GM19452 (cell line): Measurements from ENCODE around the gene SUV39H2.
"Not testable (repeated sequence)": the region's sequence is repeated elsewhere in the genome, so short reads cannot be mapped to it uniquely, and the experiment has no call there.

Experiments
- ATAC-seq: cut with Tn5 transposase; IDR thresholded peaks from one replicate; pipeline ENCODE4 v1.9.1; 2021; ENCODE audit not compliant: unreplicated experiment

The SUV39H2 gene

GRCh38 chr10:14875941-14876340 lies 2.7 kb upstream of the SUV39H2 start:
- no peak for ATAC-seq

DNA sequence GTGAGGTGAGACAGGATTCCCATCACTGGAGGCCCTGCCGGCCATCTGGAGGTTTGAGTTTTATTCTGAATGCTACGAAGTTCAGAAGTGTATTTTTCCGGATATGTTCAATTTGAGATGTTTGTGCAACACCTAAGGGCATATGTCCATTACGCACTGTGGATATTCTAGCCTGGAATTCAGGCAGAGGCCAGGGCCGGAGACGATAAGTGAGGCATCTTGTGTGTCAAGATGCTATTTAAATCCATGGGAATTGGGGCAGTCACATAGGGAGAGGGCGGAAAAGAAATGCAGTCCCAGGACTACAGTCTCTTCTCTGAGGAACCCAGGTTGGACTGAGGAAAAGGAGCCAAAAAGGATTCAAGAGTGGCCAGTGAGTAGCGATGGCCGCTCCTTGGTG lies 1.9 kb upstream of the SUV39H2 start:
- ATAC-seq, result no peak

GRCh38 chr10:14879124-14879927 lies 660 bp downstream of the SUV39H2 start:
- ATAC-seq, result peak; percentile 25

DNA sequence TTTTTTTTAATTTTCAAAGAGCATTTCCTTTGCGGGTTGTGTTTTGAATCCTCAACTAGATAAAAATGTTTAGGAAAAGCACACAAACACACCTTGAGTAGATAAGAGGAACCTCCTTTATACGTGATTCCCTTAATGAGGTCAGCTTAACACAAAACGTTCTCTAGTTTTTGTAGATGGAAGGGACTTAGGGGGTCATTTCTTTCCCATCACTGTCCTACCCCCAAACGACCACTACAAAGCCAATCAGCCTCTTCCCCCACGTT lies 1.2 kb downstream of the SUV39H2 start:
- ATAC-seq, result no peak

GRCh38 chr10:14880229-14880628 lies 1.6 kb downstream of the SUV39H2 start:
- ATAC-seq, result no peak

DNA sequence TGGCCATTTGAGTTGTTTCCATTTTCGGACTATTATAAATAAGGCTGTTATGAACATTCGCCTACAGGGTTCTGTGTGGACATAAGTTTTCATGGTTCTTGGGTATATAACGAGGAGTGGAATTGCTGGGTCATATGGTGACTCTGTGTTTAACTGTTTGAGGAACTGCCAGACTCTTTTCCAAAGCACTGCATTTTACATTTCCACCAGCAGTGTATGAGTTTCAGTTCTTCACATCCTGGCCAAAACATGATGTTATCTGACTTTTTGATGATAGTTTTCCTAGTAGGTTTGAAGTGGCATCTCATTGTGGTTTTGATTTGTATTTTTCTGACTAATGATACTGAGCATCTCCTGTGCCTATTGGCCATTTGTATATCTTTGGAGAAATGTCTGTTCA lies 5.4 kb downstream of the SUV39H2 start:
- no peak for ATAC-seq

- ATAC-seq, result no peak
Measured at GRCh38 chr10:14889318-14889717, 10.7 kb downstream of the SUV39H2 start.

GRCh38 chr10:14891151-14891550 lies 12.5 kb downstream of the SUV39H2 start:
- ATAC-seq, result no peak

DNA sequence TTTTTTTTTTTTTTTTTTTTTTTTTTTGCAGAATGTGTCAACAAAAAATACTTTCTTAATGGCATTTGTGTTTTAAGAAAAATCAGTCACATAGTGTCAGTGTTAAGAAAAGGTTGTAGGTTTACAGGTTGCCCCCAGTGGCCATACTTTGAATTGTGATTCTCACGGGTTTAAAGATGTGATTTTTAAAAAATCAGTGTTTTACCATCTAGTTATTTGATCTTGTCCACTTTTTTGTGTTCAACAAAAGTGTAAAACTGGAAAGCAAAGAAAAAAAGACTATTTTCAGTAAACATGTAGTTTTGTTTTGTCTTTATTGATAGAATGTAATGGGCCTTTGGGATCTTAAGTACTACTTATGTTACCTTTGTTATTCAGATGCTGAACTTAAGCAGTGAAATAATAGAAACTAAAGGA lies 25.7 kb downstream of the SUV39H2 start:
- no peak for ATAC-seq

DNA sequence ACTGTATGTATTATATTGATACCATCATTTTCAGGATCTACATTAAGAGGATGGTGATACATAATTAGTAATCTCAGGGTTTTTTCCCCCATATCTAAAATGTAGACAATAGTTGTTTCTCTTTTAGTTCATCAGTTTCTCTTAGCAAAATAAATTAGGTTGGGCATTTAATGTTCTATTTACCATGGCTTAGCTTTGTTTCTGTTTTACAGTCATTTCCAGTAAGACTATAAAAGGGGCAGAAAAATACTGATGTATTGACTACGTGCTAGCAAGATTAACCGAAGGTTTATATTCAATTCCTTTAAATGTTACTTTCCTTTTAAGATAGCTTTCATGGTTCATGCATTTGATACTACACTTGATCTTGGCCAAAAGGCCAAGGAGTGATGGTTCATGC lies 26.2 kb downstream of the SUV39H2 start:
- no peak for ATAC-seq

GRCh38 chr10:14905890-14906289 lies 27.2 kb downstream of the SUV39H2 start:
- ATAC-seq, result no peak

GRCh38 chr10:14906765-14907164 lies 28.1 kb downstream of the SUV39H2 start:
- ATAC-seq, result no peak

DNA sequence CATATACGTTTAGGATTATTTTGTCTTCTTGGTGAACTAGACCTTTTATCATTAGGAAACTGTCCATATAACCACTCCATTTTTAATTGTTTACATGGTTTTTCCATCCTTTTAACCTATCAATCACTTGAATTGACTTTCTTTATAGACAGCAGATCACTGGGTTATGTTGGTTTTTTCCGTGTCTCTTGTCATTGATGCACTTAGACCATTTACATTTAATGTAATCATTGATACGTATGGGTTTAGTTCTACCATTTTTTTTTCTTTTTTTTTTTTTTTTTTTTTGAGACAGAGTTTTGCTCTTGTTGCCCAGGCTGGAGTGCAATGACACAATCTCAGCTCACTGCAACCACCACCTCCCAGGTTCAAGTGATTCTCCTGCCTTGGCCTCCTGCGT lies 28.9 kb downstream of the SUV39H2 start:
- not testable (repeated sequence) for ATAC-seq

DNA sequence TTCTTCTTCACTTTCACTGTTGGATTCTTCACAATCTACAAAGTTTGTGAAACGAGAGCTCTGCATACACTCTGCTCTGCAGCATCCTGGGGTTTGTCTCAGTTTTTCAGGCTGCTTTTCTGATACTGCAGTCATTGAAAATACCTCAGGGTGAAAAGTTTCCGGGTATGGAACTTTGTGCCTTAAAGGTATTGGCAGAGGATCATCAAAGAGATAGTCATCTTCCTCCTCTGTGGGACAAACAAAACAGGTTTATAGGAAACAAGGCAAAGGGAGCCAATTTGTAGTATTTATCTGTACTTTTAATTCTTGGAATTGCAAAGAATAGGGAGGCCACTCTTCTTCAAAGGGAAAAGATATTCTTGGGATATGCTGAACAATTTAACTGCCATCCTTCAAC lies 30.4 kb downstream of the SUV39H2 start:
- ATAC-seq, result no peak

- ATAC-seq, result no peak
Measured at GRCh38 chr10:14910953-14911352, 32.3 kb downstream of the SUV39H2 start.

- ATAC-seq, result no peak
Measured at GRCh38 chr10:14911801-14912200, 33.1 kb downstream of the SUV39H2 start.

DNA sequence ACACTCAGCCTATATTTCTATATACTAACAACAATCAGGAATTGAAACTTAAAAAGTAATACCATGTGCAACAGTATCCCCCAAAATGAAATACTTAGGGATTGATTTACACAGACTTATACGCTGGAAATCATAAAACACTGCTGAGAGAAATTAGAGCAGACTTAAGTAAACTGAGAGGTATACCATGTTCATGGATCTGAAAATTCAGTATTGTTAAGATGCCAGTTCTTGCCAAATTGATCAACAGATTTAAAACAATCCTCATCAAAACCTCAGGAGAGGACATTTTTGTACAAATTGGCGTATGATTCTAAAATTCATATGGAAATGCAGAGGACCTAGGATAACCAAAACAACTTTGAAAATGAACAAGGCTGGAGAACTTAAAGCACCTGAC lies 37.9 kb downstream of the SUV39H2 start:
- no peak for ATAC-seq

- no peak for ATAC-seq
Measured at GRCh38 chr10:14917827-14918226, 39.2 kb downstream of the SUV39H2 start.

- ATAC-seq, result no peak
Measured at GRCh38 chr10:14918964-14919363, 40.3 kb downstream of the SUV39H2 start.

DNA sequence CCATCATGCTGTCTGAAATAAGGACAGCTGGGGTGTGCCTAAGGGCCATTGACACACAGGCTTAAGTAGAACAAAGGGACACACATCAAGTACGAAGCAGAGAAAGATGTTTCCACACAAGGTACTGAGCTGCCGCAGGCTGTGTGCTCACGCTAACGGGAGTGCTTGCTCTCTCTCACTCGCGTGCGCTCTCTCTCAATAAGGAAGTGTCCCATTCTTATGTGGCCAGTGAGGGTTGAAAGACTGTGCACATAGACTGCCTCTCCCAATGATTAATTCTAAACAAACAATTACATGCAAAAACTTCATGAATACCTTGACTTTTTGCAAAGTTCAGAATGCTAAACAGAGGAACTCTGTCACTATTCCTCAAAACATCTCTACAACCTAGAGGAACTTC lies 45.3 kb downstream of the SUV39H2 start:
- ATAC-seq, result no peak

DNA sequence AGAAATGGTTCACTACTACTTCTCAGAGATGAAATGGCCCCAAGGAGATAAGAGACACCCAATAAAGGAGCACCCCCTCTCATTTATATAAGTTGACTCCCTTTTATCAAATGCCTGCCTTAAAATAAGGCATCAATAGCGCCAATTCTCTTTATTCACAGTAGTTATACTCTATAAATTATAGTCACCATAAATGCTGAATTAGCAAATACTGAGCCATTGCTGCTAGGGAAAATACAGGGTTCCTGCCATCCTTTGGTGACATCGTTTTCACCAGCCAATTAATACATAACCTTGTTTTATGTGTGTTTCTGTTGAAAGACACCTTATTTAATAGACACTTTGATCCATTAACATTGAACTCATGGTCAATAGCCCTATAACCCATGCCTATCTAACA lies 46.6 kb downstream of the SUV39H2 start:
- ATAC-seq, result no peak

DNA sequence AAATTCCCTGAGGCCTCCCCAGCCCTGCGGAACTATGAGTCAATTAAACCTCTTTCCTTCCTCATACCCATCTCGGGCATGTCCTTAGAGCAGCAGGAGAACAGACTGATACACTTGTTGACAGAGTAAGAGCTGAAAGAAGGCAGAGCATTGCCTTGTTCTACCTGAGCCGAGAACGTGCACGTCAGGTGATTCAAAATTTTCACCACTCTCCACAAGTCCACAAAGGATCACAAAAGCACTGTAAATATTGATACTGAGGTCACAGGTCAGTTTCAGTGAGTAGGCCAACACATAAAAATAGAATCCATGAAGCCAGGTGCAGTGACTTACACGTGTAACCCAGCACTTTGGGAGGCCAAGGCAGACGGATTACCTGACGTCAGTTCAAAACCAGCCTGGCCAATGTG lies 47.4 kb downstream of the SUV39H2 start:
- ATAC-seq, result peak; percentile 6

GRCh38 chr10:14926722-14927416 lies 48.2 kb downstream of the SUV39H2 start:
- ATAC-seq, result peak; percentile 95
